Stimulated activated naive CD8-positive, alpha-beta T cell treated with anti-CD3 and anti-CD28 coated beads, Interleukin-15, amount 100 ng/mL, for 72 hours (primary cell): ENCODE measurements around the gene IDS.
"Not testable (repeated sequence)": the region's sequence is repeated elsewhere in the genome, so short reads cannot be mapped to it uniquely, and the experiment has no call there.

ENCODE experiments used
- ATAC-seq: fragments of 150-1000 bp; cut with Tn5 transposase; 2 replicates; pipeline ENCODE4 v1.10.0; 2021; ENCODE audit warnings: mild to moderate bottlenecking, moderate library complexity
- DNase-seq, 2 donors: peaks; one replicate each; pipeline ENCODE4 v3.0.0; 2021 to 2022
- H3K27ac Mint-ChIP-seq, 2 donors: one replicate each; pipeline ENCODE4 v1.8.0; 2022; ENCODE audit warnings: mild to moderate bottlenecking in 2 of 2, mixed read lengths in 2 of 2, moderate library complexity in 2 of 2
- H3K27me3 Mint-ChIP-seq: one replicate; pipeline ENCODE4 v1.8.0; 2022; ENCODE audit warnings: mixed read lengths
- H3K4me1 Mint-ChIP-seq: one replicate; pipeline ENCODE4 v1.8.0; 2022; ENCODE audit warnings: mild to moderate bottlenecking, mixed read lengths
- H3K4me3 Mint-ChIP-seq, 2 donors: one replicate each; pipeline ENCODE4 v1.8.0; 2022; ENCODE audit warnings: mild to moderate bottlenecking in 2 of 2, mixed read lengths in 2 of 2, moderate library complexity in 1 of 2
- H3K9me3 Mint-ChIP-seq, 2 donors: one replicate each; pipeline ENCODE4 v1.8.0; 2022; ENCODE audit warnings: mixed read lengths in 2 of 2

IDS gene

GRCh38 chrX:149537474-149537873, 32.4 kb upstream of the IDS start:
- not testable (repeated sequence) for H3K27ac Mint-ChIP-seq, H3K9me3 Mint-ChIP-seq, H3K4me3 Mint-ChIP-seq, ATAC-seq, H3K27me3 Mint-ChIP-seq, DNase-seq
- peaks cover 14% of the 10 kb centered on the region for H3K4me1 Mint-ChIP-seq

GRCh38 chrX:149534926-149535602, 30.0 kb upstream of the IDS start:
- not testable (repeated sequence) for H3K27ac Mint-ChIP-seq, ATAC-seq, DNase-seq, H3K27me3 Mint-ChIP-seq, H3K9me3 Mint-ChIP-seq, H3K4me3 Mint-ChIP-seq
- peaks cover 30% of the 10 kb centered on the region for H3K4me1 Mint-ChIP-seq

GRCh38 chrX:149533999-149534398, 28.9 kb upstream of the IDS start:
- H3K27ac Mint-ChIP-seq, ATAC-seq, H3K9me3 Mint-ChIP-seq, DNase-seq, H3K4me3 Mint-ChIP-seq, H3K27me3 Mint-ChIP-seq: not testable (repeated sequence)
- peaks cover 22% of the 10 kb centered on the region for H3K4me1 Mint-ChIP-seq

- not testable (repeated sequence) for H3K27ac Mint-ChIP-seq, ATAC-seq, DNase-seq, H3K27me3 Mint-ChIP-seq, H3K4me3 Mint-ChIP-seq, H3K9me3 Mint-ChIP-seq
- peaks cover 19% of the 10 kb centered on the region for H3K4me1 Mint-ChIP-seq
Measured at GRCh38 chrX:149532868-149533267, 27.8 kb upstream of the IDS start.

GRCh38 chrX:149531599-149531998, 26.5 kb upstream of the IDS start:
- Mint-ChIP-seq H3K27me3 (no peaks in the 10 kb centered on the region), H3K4me1 (peaks cover 20% of the 10 kb centered on the region), H3K27ac (no peak overlapping the region), H3K9me3 (no peaks in the 10 kb centered on the region), H3K4me3 (no peak overlapping the region)
- ATAC-seq (peak; percentile 59), DNase-seq (no peak)

GRCh38 chrX:149528381-149528780, 23.3 kb upstream of the IDS start:
- ATAC-seq (no peak), DNase-seq (no peak)
- Mint-ChIP-seq H3K4me3 (no peak overlapping the region), H3K9me3 (no peaks in the 10 kb centered on the region), H3K27me3 (no peaks in the 10 kb centered on the region), H3K27ac (no peak overlapping the region), H3K4me1 (peaks cover 33% of the 10 kb centered on the region)

GRCh38 chrX:149527705-149528104, 22.6 kb upstream of the IDS start:
- ATAC-seq: peak; percentile 40
- peak in 1 of 2 donors; percentile 38 for DNase-seq
- no peak overlapping the region for H3K27ac Mint-ChIP-seq
- H3K27me3 Mint-ChIP-seq: no peaks in the 10 kb centered on the region
- no peaks in the 10 kb centered on the region for H3K9me3 Mint-ChIP-seq
- no peak overlapping the region for H3K4me3 Mint-ChIP-seq
- H3K4me1 Mint-ChIP-seq: peaks cover 34% of the 10 kb centered on the region

- Mint-ChIP-seq H3K4me1 (peaks cover 33% of the 10 kb centered on the region), H3K27ac (peak overlapping the region in 1 of 2 donors; percentile 40), H3K4me3 (peak overlapping the region in 1 of 2 donors; percentile 72)
- DNase-seq, ATAC-seq, H3K9me3 Mint-ChIP-seq, H3K27me3 Mint-ChIP-seq: not testable (repeated sequence)
Measured at GRCh38 chrX:149526318-149527033, 21.4 kb upstream of the IDS start.

- H3K4me3 Mint-ChIP-seq: peak overlapping the region; percentile 35 to 72
- ATAC-seq (peak; percentile 70), DNase-seq (peak in 1 of 2 donors; percentile 30)
- not testable (repeated sequence) for H3K9me3 Mint-ChIP-seq, H3K27me3 Mint-ChIP-seq
- H3K4me1 Mint-ChIP-seq: peaks cover 33% of the 10 kb centered on the region
- peak overlapping the region; percentile 87 to 92 for H3K27ac Mint-ChIP-seq
Measured at GRCh38 chrX:149525903-149526302, 20.8 kb upstream of the IDS start.

GRCh38 chrX:149525389-149525788, 20.3 kb upstream of the IDS start:
- H3K27ac Mint-ChIP-seq, H3K27me3 Mint-ChIP-seq, H3K9me3 Mint-ChIP-seq: not testable (repeated sequence)
- Mint-ChIP-seq H3K4me1 (peaks cover 38% of the 10 kb centered on the region), H3K4me3 (peak overlapping the region; percentile 35 to 72)
- ATAC-seq: peak; percentile 94
- peak; percentile 43 to 79 for DNase-seq

- H3K27ac Mint-ChIP-seq: no peak overlapping the region
- peaks cover 42% of the 10 kb centered on the region for H3K4me1 Mint-ChIP-seq
Measured at GRCh38 chrX:149522916-149523315, 17.8 kb upstream of the IDS start.

GRCh38 chrX:149521438-149521837, 16.3 kb upstream of the IDS start:
- H3K4me1 Mint-ChIP-seq: peaks cover 49% of the 10 kb centered on the region
- no peaks in the 10 kb centered on the region for H3K9me3 Mint-ChIP-seq
- ATAC-seq: no peak
- H3K4me3 Mint-ChIP-seq: peak overlapping the region; percentile 29 to 59
- H3K27ac Mint-ChIP-seq: no peak overlapping the region
- no peak for DNase-seq
- H3K27me3 Mint-ChIP-seq: peaks cover 33% of the 10 kb centered on the region

More at GRCh38 chrX:149522916-149523315, 17.8 kb upstream of the IDS start:
- DNase-seq (no peak), ATAC-seq (no peak)
- Mint-ChIP-seq H3K4me3 (no peak overlapping the region), H3K27me3 (peaks cover 27% of the 10 kb centered on the region), H3K9me3 (no peaks in the 10 kb centered on the region)

- ATAC-seq, DNase-seq, H3K27ac Mint-ChIP-seq, H3K9me3 Mint-ChIP-seq: not testable (repeated sequence)
- Mint-ChIP-seq H3K27me3 (peaks cover 33% of the 10 kb centered on the region), H3K4me3 (peak overlapping the region in 1 of 2 donors; percentile 29), H3K4me1 (peaks cover 49% of the 10 kb centered on the region)
Measured at GRCh38 chrX:149520636-149521277, 15.7 kb upstream of the IDS start.

GRCh38 chrX:149518236-149518635, 13.1 kb upstream of the IDS start:
- no peak overlapping the region for H3K27ac Mint-ChIP-seq
- peaks cover 33% of the 10 kb centered on the region for H3K27me3 Mint-ChIP-seq
- H3K4me3 Mint-ChIP-seq: no peak overlapping the region
- ATAC-seq (no peak), DNase-seq (no peak)
- no peaks in the 10 kb centered on the region for H3K9me3 Mint-ChIP-seq
- peaks cover 58% of the 10 kb centered on the region for H3K4me1 Mint-ChIP-seq

GRCh38 chrX:149517308-149517707, 12.2 kb upstream of the IDS start:
- ATAC-seq: no peak
- Mint-ChIP-seq H3K4me3 (no peak overlapping the region), H3K27ac (no peak overlapping the region), H3K27me3 (peaks cover 33% of the 10 kb centered on the region), H3K4me1 (peaks cover 61% of the 10 kb centered on the region), H3K9me3 (no peaks in the 10 kb centered on the region)
- no peak for DNase-seq

- no peak for ATAC-seq
- Mint-ChIP-seq H3K4me1 (peaks cover 56% of the 10 kb centered on the region), H3K9me3 (no peaks in the 10 kb centered on the region), H3K4me3 (no peak overlapping the region), H3K27ac (peak overlapping the region in 1 of 2 donors; percentile 27), H3K27me3 (peaks cover 33% of the 10 kb centered on the region)
- no peak for DNase-seq
Measured at GRCh38 chrX:149516604-149517003, 11.5 kb upstream of the IDS start.
